Skeletal muscle satellite cell (primary cell): ENCODE results near the gene PLAU.
"Not testable (repeated sequence)": the region's sequence is repeated elsewhere in the genome, so short reads cannot be mapped to it uniquely, and the experiment has no call there.

ENCODE experiments used
- H3K27me3 ChIP-seq: 2 replicates; pipeline ENCODE4 v1.7.0; 2013; ENCODE audit warnings: low read length; ENCODE audit not compliant: control insufficient read depth, insufficient read depth
- H3K36me3 ChIP-seq: 2 replicates; pipeline ENCODE4 v1.7.0; 2013; ENCODE audit warnings: mild to moderate bottlenecking, control low read depth, low read length; ENCODE audit not compliant: insufficient read depth
- H3K4me1 ChIP-seq: 2 replicates; pipeline ENCODE4 v1.7.0; 2013; ENCODE audit warnings: low read length; ENCODE audit not compliant: control insufficient read depth, insufficient read depth
- H3K4me2 ChIP-seq: 2 replicates; pipeline ENCODE4 v1.7.0; 2013; ENCODE audit warnings: mild to moderate bottlenecking, low read length
- H3K4me3 ChIP-seq: 2 replicates; pipeline ENCODE4 v1.7.0; 2013; ENCODE audit warnings: low read length
- H3K9ac ChIP-seq: 2 replicates; pipeline ENCODE4 v1.7.0; 2013; ENCODE audit warnings: mild to moderate bottlenecking, low read depth, low read length, moderate library complexity
- H3K9me3 ChIP-seq: replicated peaks from 2 replicates; pipeline ENCODE4 v1.7.0; 2013; ENCODE audit warnings: mild to moderate bottlenecking, control low read depth, low read length

The PLAU gene

DNA sequence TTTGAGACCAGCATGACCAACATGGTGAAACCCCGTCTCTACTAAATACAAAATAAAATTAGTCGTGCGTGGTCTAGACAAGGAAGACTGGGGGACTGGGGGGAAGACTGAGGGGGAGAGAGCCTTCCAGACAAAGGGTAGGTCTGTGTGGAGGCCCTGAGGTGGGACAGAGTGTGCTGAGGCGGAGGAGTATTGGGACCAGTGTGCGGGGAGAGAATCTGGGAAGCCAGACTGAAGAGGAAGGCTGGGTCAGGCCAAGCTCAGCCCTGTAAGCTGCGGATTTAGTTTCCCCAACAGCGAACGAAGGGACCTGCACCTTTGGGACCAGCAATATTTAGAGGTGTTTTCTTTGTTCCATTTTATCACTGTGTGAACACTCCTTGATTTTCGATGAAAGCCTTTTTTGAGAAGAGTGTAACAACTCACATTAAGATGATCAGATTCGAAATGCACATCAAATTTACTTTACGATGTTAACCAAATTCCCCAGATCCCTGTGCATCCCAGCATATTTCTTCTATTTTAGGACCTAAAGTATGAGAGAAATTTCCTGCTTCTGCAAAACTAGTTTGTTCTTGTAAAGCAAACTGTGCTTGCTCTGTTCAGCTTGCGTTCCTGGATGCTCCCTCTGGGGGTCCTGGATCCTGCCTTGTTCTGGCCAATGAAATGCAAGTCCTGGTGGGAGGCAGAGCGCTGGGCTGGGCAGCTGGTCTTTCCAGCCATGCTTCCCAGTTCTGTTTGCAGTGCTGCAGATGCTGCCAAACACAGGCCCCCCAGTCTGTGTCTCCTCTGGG, 39.4 kb downstream of the PLAU start:
- no peaks in the 10 kb centered on the region for H3K9me3 ChIP-seq
- H3K4me3 ChIP-seq = no peak overlapping the region
- no peaks in the 10 kb centered on the region for H3K36me3 ChIP-seq
- H3K4me1 ChIP-seq = no peaks in the 10 kb centered on the region
- H3K4me2 ChIP-seq = no peak overlapping the region
- no peak overlapping the region for H3K9ac ChIP-seq
- H3K27me3 ChIP-seq = no peaks in the 10 kb centered on the region

DNA sequence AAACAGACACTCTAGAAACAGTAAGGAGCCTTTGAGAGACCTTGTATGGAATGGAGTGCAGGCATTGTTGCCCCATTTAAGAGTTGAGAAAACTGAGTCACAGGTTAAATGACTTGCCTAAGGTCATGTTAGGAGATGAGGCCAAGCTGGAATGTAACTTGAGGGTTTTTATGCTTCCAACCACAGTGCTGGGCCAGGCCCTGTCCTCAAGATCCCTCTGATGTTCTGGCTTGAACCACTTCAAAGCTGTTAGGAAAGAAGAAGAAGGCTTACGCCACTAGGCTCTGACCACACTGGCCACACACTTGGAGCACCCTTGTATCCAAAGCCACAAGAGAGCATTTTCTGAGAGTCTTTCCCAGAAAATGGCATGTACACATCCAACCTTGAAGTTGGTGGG, 42.7 kb downstream of the PLAU start:
- no peak overlapping the region for H3K4me2 ChIP-seq
- H3K4me1 ChIP-seq = peaks cover 13% of the 10 kb centered on the region
- no peak overlapping the region for H3K4me3 ChIP-seq
- no peaks in the 10 kb centered on the region for H3K9me3 ChIP-seq
- H3K9ac ChIP-seq = no peak overlapping the region
- no peaks in the 10 kb centered on the region for H3K27me3 ChIP-seq
- no peaks in the 10 kb centered on the region for H3K36me3 ChIP-seq

DNA sequence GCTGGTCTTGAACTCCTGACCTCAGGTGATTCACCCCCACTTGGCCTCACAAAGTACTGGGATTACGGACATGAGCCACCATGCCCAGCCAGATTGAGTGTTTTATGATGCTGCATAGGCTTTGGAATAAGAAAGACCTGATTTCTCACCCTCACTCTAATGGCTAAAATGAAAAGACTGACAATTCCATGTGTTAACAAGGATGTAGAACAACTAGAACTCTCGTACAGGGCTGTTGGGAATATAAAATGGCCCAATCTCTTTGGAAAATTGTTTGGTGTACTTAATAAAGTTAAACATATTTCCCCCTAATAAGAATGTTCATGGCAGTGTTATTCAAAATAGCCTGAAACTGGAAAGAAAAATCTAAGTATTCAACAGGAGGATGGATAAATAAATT, 43.8 kb downstream of the PLAU start:
- Histone ChIP-seq H3K4me2 (no peak overlapping the region), H3K27me3 (no peaks in the 10 kb centered on the region), H3K36me3 (no peaks in the 10 kb centered on the region), H3K4me1 (peaks cover 15% of the 10 kb centered on the region), H3K9me3 (no peaks in the 10 kb centered on the region), H3K9ac (no peak overlapping the region), H3K4me3 (no peak overlapping the region)

DNA sequence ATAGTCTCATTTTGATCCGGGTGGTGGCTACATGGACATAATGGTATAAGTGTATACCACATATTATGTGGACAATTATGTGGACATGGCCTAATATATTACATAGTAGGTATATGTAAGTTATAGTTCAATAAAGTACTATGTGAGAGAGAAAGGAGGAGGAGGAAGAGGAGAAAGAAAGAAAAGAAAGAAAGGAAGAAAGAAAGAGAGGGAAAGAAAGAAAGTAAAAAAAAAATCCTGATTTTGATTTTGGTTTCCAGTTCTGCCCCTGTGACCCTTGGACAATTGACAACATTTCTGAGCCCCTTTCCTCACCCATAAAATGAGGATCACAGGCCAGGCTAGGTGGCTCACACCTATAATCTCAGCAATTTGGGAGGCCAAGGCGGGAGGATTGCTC, 44.8 kb downstream of the PLAU start:
- Histone ChIP-seq H3K27me3 (no peaks in the 10 kb centered on the region), H3K4me3 (no peak overlapping the region), H3K9me3 (no peaks in the 10 kb centered on the region), H3K4me1 (peaks cover 23% of the 10 kb centered on the region), H3K36me3 (no peaks in the 10 kb centered on the region), H3K4me2 (no peak overlapping the region), H3K9ac (no peak overlapping the region)

DNA sequence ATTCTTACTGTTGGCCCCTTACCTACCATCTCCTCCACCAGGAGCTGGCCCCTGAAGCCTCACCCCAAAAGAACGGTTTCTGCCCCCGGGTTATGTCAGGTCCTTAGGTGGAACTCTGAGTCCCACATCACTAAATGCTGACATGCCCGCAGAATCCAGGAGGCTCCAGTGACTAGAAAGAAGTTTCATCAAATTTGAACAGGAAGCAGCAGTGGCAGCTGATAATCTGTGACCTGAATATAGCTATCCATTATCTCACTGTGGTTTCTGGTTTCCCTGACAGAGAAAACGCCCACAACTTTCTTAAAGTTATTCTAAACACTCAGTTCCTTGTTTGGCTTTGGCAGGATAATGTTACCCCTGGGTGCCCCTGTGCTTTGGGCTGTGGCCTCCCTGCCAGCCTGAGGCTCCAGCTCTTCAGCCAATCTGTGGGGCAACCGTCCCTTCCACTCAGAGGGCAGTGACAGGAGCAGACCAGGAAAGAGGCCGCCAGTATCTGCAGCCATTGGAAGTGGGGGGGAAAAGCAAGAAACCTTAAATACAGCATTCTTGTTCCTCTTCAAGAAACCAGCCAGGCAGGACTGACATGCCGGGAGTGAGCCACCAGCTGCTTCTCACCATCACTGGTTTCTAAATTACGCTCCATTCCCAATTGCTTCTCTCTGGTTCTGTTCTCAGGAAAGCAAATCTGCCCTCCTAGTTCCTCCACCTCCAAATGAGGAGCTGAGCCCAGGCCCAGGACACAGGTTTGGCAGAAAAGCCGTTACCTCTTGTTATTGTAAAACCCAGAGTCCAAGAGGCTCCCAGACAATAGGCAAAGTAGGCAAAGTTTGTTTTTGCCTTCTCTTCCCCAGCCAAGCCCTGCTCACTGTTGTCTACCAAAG, 45.8 kb downstream of the PLAU start:
- peak overlapping the region; percentile 10 for H3K9ac ChIP-seq
- H3K36me3 ChIP-seq = no peaks in the 10 kb centered on the region
- H3K4me3 ChIP-seq = peak overlapping the region; percentile 5
- no peaks in the 10 kb centered on the region for H3K9me3 ChIP-seq
- H3K27me3 ChIP-seq = no peaks in the 10 kb centered on the region
- peaks cover 23% of the 10 kb centered on the region for H3K4me1 ChIP-seq
- peak overlapping the region; percentile 44 for H3K4me2 ChIP-seq

DNA sequence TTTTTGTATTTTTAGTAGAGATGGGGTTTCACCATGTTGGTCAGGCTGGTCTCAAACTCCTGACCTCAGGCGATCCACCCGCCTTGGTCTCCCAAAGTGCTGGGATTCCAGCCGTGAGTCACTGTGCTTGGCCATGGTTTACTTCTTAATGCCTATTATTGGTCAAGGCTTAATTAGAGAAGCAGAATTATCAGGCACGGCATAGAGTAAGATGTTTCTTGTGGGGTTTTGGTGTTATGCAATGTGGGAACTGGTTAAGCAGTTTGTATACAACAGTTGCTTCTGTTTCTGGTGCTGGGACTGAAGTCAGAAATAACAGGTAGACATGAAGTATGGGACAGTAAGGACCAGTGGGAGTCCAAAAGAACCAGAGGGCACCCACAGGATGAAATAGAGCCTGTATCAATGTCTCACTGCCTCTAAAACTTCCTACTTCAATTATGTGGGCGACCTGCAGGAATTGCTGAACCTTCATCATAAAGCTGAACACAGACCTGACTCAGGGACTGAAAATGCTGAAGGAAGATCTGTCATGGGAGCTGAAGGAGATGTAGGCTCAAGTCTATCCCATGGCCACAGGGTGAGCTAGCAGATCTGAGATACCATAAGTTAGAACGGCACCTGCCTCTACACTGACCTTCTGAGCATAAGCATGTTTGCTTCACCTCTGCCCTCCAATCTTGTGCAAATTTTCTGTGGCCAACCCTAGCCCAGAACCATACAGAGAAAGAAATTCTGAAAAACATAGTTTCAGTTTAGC, 48.7 kb downstream of the PLAU start:
- H3K9me3 ChIP-seq = no peaks in the 10 kb centered on the region
- H3K4me1 ChIP-seq = peaks cover 23% of the 10 kb centered on the region
- H3K4me2 ChIP-seq = no peak overlapping the region
- H3K36me3 ChIP-seq = no peaks in the 10 kb centered on the region
- H3K9ac ChIP-seq = no peak overlapping the region
- H3K4me3 ChIP-seq = no peak overlapping the region
- H3K27me3 ChIP-seq = no peaks in the 10 kb centered on the region

DNA sequence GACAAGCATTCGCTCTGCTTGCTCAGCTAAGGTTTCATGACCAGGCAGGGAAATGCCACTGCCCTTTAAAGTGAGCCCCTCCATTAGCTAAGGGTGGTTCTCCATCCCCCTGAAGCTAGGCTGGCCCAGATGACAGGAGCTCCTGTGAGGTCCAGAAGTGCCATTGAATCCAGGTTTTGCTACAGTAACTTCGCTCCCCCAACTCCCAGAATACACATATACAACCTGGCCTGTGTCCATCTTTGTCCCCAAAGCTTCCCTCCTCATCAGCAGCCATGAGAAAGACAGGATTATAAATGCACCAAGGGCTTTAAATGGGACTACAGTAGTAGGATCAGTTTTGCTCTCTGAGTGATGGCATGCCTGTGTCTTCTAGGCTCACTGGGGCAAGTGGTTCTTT, 51.5 kb downstream of the PLAU start:
- H3K4me2 ChIP-seq = no peak overlapping the region
- H3K27me3 ChIP-seq = no peaks in the 10 kb centered on the region
- no peak overlapping the region for H3K9ac ChIP-seq
- H3K4me3 ChIP-seq = no peak overlapping the region
- H3K9me3 ChIP-seq = no peaks in the 10 kb centered on the region
- H3K4me1 ChIP-seq = peaks cover 27% of the 10 kb centered on the region
- no peaks in the 10 kb centered on the region for H3K36me3 ChIP-seq

DNA sequence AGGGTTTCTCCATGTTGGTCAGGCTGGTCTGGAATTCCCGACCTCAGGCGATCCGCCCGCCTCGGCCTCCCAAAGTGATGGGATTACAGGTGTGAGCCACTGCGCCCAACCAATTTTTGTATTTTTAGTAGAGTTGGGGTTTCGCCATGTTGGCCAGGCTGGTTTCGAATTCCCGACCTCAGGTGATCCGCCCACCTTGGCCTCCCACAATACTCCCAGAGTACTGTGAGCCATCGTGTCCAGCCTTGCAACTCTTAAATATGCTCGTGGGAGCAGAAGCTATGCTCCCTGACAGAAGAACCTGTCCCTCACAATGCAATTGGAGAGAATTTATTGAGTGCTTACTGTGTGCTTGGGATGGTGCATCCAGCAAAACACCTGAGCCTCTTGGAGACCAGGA, 52.6 kb downstream of the PLAU start:
- H3K36me3 ChIP-seq, H3K4me2 ChIP-seq, H3K27me3 ChIP-seq, H3K9ac ChIP-seq, H3K9me3 ChIP-seq, H3K4me3 ChIP-seq: not testable (repeated sequence)
- peaks cover 33% of the 10 kb centered on the region for H3K4me1 ChIP-seq

DNA sequence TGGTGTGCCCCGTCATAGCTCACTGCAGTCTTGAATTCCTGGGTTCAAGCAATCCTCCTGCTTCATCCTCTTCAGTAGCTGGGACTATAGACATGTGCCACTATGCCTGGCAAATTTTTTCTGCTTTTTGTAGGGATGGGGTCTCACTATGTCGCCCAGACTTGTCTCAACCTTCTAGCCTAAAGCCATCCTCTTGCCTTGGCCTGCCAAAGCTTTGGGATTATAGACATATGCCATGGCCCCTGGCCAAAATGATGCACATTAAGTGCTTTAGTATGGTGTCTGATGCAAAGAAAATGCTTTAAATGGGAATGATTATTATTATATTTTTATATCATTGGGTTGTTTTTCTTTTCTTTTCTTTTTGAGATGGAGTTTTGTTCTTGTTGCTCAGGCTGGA, 53.8 kb downstream of the PLAU start:
- H3K4me1 ChIP-seq = peaks cover 30% of the 10 kb centered on the region
- no peaks in the 10 kb centered on the region for H3K27me3 ChIP-seq
- no peak overlapping the region for H3K4me3 ChIP-seq
- H3K9me3 ChIP-seq = no peaks in the 10 kb centered on the region
- no peaks in the 10 kb centered on the region for H3K36me3 ChIP-seq
- no peak overlapping the region for H3K4me2 ChIP-seq
- no peak overlapping the region for H3K9ac ChIP-seq

DNA sequence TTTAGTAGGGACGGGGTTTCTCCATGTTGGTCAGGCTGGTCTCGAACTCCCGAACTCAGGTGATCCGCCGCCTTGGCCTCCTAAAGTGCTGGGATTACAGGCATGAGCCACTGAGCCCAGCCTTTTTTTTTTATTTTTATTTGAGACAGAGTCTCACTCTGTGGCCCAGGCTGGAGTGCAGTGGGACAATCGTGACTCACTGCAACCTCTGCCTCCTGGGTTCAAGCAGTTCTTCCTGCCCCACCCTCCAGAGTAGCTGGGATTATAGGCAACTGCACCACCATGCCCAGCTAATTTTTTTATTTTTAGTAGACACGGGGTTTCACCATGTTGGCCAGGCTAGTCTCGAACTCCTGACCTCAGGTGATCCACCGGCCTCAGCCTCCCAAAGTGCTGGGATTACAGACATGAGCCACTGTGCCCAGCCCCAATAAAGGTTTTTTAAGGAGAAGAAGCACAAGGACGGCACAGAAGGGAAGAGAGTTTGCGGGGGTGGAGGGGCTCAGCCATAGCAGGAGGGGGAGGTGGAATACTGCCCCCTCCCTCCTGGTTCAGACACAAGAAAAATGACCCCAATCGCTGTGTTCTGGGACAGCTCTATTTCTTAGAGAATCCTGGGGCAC, 54.4 kb downstream of the PLAU start:
- H3K9me3 ChIP-seq, H3K36me3 ChIP-seq, H3K27me3 ChIP-seq: not testable (repeated sequence)
- Histone ChIP-seq H3K4me1 (peaks cover 24% of the 10 kb centered on the region), H3K9ac (peak overlapping the region; percentile 62), H3K4me2 (peak overlapping the region; percentile 67), H3K4me3 (peak overlapping the region; percentile 42)
